Astrocyte (in vitro differentiated cells and primary cell): ENCODE measurements around the gene GSX2. TPM values are rescaled to one million over a fixed set of nuclear protein-coding genes. Genes with fewer than 3 reads are reported as not detected.

Experiments used
- DNase-seq: peaks from one replicate; pipeline ENCODE4 v3.0.0-alpha.2; 2010; ENCODE audit warnings: low read depth
- FAIRE-seq: peaks from 2 replicates; lab custom pipeline; 2011; peaks lifted over from hg19 to GRCh38; lab: Jason Lieb, UNC
- H2AFZ ChIP-seq: 2 replicates; pipeline ENCODE4 v1.6.0; 2012; ENCODE audit warnings: low read depth, low read length, inconsistent platforms
- H3K27ac ChIP-seq: 2 replicates; pipeline ENCODE4 v1.5.1; 2011; ENCODE audit warnings: low read depth, low read length, inconsistent platforms
- H3K27me3 ChIP-seq: 2 replicates; pipeline ENCODE4 v1.6.0; 2011; ENCODE audit warnings: low read length, inconsistent platforms; ENCODE audit not compliant: insufficient read depth
- H3K36me3 ChIP-seq: 2 replicates; pipeline ENCODE4 v1.5.1; 2011; ENCODE audit warnings: low read length, inconsistent platforms; ENCODE audit not compliant: insufficient read depth
- H3K4me1 ChIP-seq: 2 replicates; pipeline ENCODE4 v1.5.1; 2011; ENCODE audit warnings: low read length, inconsistent platforms; ENCODE audit not compliant: insufficient read depth
- H3K4me2 ChIP-seq: 2 replicates; pipeline ENCODE4 v1.6.0; 2012; ENCODE audit warnings: low read length, inconsistent platforms
- H3K4me3 ChIP-seq: 2 replicates; pipeline ENCODE4 v1.5.1; 2011; ENCODE audit warnings: low read depth, mild to moderate bottlenecking, low read length, inconsistent platforms; ENCODE audit not compliant: insufficient read depth
- H3K79me2 ChIP-seq: 2 replicates; pipeline ENCODE4 v1.6.0; 2012; ENCODE audit warnings: mild to moderate bottlenecking, low read length, inconsistent platforms; ENCODE audit not compliant: insufficient read depth
- H3K9ac ChIP-seq: 2 replicates; pipeline ENCODE4 v1.6.0; 2012; ENCODE audit warnings: mild to moderate bottlenecking, low read length, inconsistent platforms
- H3K9me3 ChIP-seq: 2 replicates; pipeline ENCODE4 v1.5.1; 2012; ENCODE audit warnings: low read depth, mild to moderate bottlenecking, low read length, inconsistent platforms; ENCODE audit not compliant: insufficient read depth
- H4K20me1 ChIP-seq: 2 replicates; pipeline ENCODE4 v1.6.0; 2012; ENCODE audit warnings: low read length, inconsistent platforms; ENCODE audit not compliant: insufficient read depth
- H3K27ac Mint-ChIP-seq: one replicate; pipeline ENCODE4 v1.8.0; 2021; ENCODE audit warnings: mild to moderate bottlenecking, mixed read lengths; ENCODE audit not compliant: unreplicated experiment
- H3K27me3 Mint-ChIP-seq: one replicate; pipeline ENCODE4 v1.8.0; 2021; ENCODE audit warnings: low read depth, mixed read lengths; ENCODE audit not compliant: unreplicated experiment
- H3K36me3 Mint-ChIP-seq: one replicate; pipeline ENCODE4 v1.8.0; 2021; ENCODE audit warnings: low read depth, mixed read lengths; ENCODE audit not compliant: unreplicated experiment
- H3K4me1 Mint-ChIP-seq: one replicate; pipeline ENCODE4 v1.8.0; 2021; ENCODE audit warnings: low read depth, mixed read lengths; ENCODE audit not compliant: unreplicated experiment
- H3K4me3 Mint-ChIP-seq: one replicate; pipeline ENCODE4 v1.8.0; 2021; ENCODE audit warnings: mild to moderate bottlenecking, moderate library complexity, mixed read lengths; ENCODE audit not compliant: unreplicated experiment
- H3K9me3 Mint-ChIP-seq: one replicate; pipeline ENCODE4 v1.8.0; 2021; ENCODE audit warnings: mild to moderate bottlenecking, mixed read lengths; ENCODE audit not compliant: unreplicated experiment
- CTCF ChIP-seq: IDR thresholded peaks from 2 replicates; pipeline ENCODE4 v1.5.1; 2011; ENCODE audit warnings: low read depth, mild to moderate bottlenecking, inconsistent platforms, low read length, moderate library complexity; ENCODE audit not compliant: insufficient read depth
- EZH2 ChIP-seq: IDR thresholded peaks from 2 replicates; pipeline ENCODE4 v1.6.1; 2012; ENCODE audit warnings: mild to moderate bottlenecking, low read length, inconsistent platforms; ENCODE audit not compliant: insufficient read depth
- total RNA-seq: library from RNA; stranded (reverse); gene quantifications from 2 replicates; pipeline ENCODE4 v1.2.1, GENCODE V29; 2021

The GSX2 gene
- total RNA-seq, 1 donor from 2014 or later = 1.7 TPM

- H3K4me1 ChIP-seq = peaks cover 22% of the 10 kb centered on the region
- H3K79me2 ChIP-seq = no peaks in the 10 kb centered on the region
- peaks cover 6% of the 10 kb centered on the region for H4K20me1 ChIP-seq
- Mint-ChIP-seq H3K9me3 (peaks cover 5% of the 10 kb centered on the region), H3K27me3 (peaks cover 60% of the 10 kb centered on the region), H3K4me3 (no peak overlapping the region), H3K27ac (peak overlapping the region; percentile 20), H3K4me1 (peaks cover 41% of the 10 kb centered on the region), H3K36me3 (no peaks in the 10 kb centered on the region)
- FAIRE-seq (no peak), DNase-seq (no peak)
- peak; percentile 44 for TF ChIP-seq EZH2
- no peak for TF ChIP-seq CTCF
- no peak overlapping the region for H3K9ac ChIP-seq
- no peaks in the 10 kb centered on the region for H3K9me3 ChIP-seq
- peaks cover 93% of the 10 kb centered on the region for H3K27me3 ChIP-seq
- no peak overlapping the region for H2AFZ ChIP-seq
- no peak overlapping the region for H3K4me3 ChIP-seq
- H3K36me3 ChIP-seq = no peaks in the 10 kb centered on the region
- H3K4me2 ChIP-seq = no peak overlapping the region
- no peak overlapping the region for H3K27ac ChIP-seq
These were observed 3.5 kb upstream of the GSX2 start for GRCh38 chr4:54096295-54096962.

GRCh38 chr4:54097152-54097551, 2.8 kb upstream of the GSX2 start:
- H3K4me3 Mint-ChIP-seq = no peak overlapping the region
- no peak overlapping the region for H3K27ac Mint-ChIP-seq
- peaks cover 15% of the 10 kb centered on the region for H3K4me1 ChIP-seq
- peaks cover 6% of the 10 kb centered on the region for H4K20me1 ChIP-seq
- no peaks in the 10 kb centered on the region for H3K36me3 Mint-ChIP-seq
- peaks cover 63% of the 10 kb centered on the region for H3K27me3 Mint-ChIP-seq
- no peaks in the 10 kb centered on the region for H3K79me2 ChIP-seq
- H2AFZ ChIP-seq = no peak overlapping the region
- peaks cover 5% of the 10 kb centered on the region for H3K9me3 Mint-ChIP-seq
- H3K4me3 ChIP-seq = no peak overlapping the region
- TF ChIP-seq EZH2 (no peak), CTCF (no peak)
- H3K27me3 ChIP-seq = peaks cover 98% of the 10 kb centered on the region
- no peaks in the 10 kb centered on the region for H3K9me3 ChIP-seq
- FAIRE-seq (no peak), DNase-seq (no peak)
- no peak overlapping the region for H3K9ac ChIP-seq
- no peak overlapping the region for H3K4me2 ChIP-seq
- H3K4me1 Mint-ChIP-seq = peaks cover 44% of the 10 kb centered on the region
- H3K27ac ChIP-seq = no peak overlapping the region
- no peaks in the 10 kb centered on the region for H3K36me3 ChIP-seq

- Mint-ChIP-seq H3K4me3 (no peak overlapping the region), H3K36me3 (no peaks in the 10 kb centered on the region), H3K9me3 (peaks cover 5% of the 10 kb centered on the region), H3K4me1 (peaks cover 54% of the 10 kb centered on the region), H3K27ac (no peak overlapping the region), H3K27me3 (peaks cover 58% of the 10 kb centered on the region)
- no peaks in the 10 kb centered on the region for H3K36me3 ChIP-seq
- H3K27ac ChIP-seq = no peak overlapping the region
- H3K9ac ChIP-seq = no peak overlapping the region
- H3K9me3 ChIP-seq = no peaks in the 10 kb centered on the region
- FAIRE-seq (no peak), DNase-seq (no peak)
- H3K4me1 ChIP-seq = peaks cover 15% of the 10 kb centered on the region
- no peak overlapping the region for H2AFZ ChIP-seq
- H4K20me1 ChIP-seq = peaks cover 6% of the 10 kb centered on the region
- no peak for TF ChIP-seq CTCF
- no peak for TF ChIP-seq EZH2
- H3K4me2 ChIP-seq = no peak overlapping the region
- H3K4me3 ChIP-seq = no peak overlapping the region
- peaks cover 97% of the 10 kb centered on the region for H3K27me3 ChIP-seq
- no peaks in the 10 kb centered on the region for H3K79me2 ChIP-seq
These were observed 1.6 kb upstream of the GSX2 start for GRCh38 chr4:54098375-54098774.
